Liver (tissue), 9 donors: ENCODE data around the gene SBF2. TPM values are rescaled to one million over a fixed set of nuclear protein-coding genes. Genes with fewer than 3 reads are reported as not detected.

Experiments used
- DNase-seq: peaks from one replicate; pipeline ENCODE4 v3.0.0-alpha.2; 2017; ENCODE audit warnings: low spot score
- H3K27ac ChIP-seq, 2 donors: one replicate each; pipeline ENCODE4 v1.7.0; 2013; ENCODE audit warnings: inconsistent platforms in 2 of 2, low read length in 2 of 2, control low read depth in 1 of 2, low read depth in 1 of 2, mild to moderate bottlenecking in 1 of 2
- H3K27me3 ChIP-seq, 4 donors: one replicate each; pipeline versions ENCODE4 v1.6.1 to v1.7.0; 2013; ENCODE audit warnings: low read length in 3 of 4, inconsistent platforms in 1 of 4, mild to moderate bottlenecking in 1 of 4, moderate library complexity in 1 of 4; ENCODE audit not compliant: control insufficient read depth in 4 of 4, insufficient read depth in 4 of 4
- H3K36me3 ChIP-seq, 4 donors: one replicate each; pipeline versions ENCODE4 v1.6.1 to v1.7.0; 2013; ENCODE audit warnings: low read length in 3 of 4, mild to moderate bottlenecking in 3 of 4, low read depth in 1 of 4, moderate library complexity in 1 of 4; ENCODE audit not compliant: control insufficient read depth in 4 of 4, insufficient read depth in 3 of 4
- H3K4me1 ChIP-seq, 4 donors: one replicate each; pipeline versions ENCODE4 v1.6.1 to v1.7.0; 2013; ENCODE audit warnings: low read length in 3 of 4, mild to moderate bottlenecking in 3 of 4, moderate library complexity in 1 of 4; ENCODE audit not compliant: control insufficient read depth in 4 of 4, insufficient read depth in 4 of 4
- H3K4me3 ChIP-seq, 3 donors: one replicate each; pipeline versions ENCODE4 v1.6.1 to v1.7.0; 2013; ENCODE audit warnings: low read length in 3 of 3, control low read depth in 1 of 3, low read depth in 1 of 3, mild to moderate bottlenecking in 1 of 3
- H3K9ac ChIP-seq, 2 donors: one replicate each; pipeline ENCODE4 v1.7.0; 2013; ENCODE audit warnings: low read length in 2 of 2, mild to moderate bottlenecking in 2 of 2, moderate library complexity in 2 of 2, control low read depth in 1 of 2, low read depth in 1 of 2
- H3K9me3 ChIP-seq, 4 donors: one replicate each; pipeline versions ENCODE4 v1.6.1 to v1.7.0; 2013; ENCODE audit warnings: low read length in 3 of 4; ENCODE audit not compliant: control insufficient read depth in 4 of 4
- ATF3 ChIP-seq: IDR thresholded peaks from 2 replicates; pipeline ENCODE4 v1.6.1; 2016; ENCODE audit warnings: antibody characterized with exemption
- CTCF ChIP-seq: fragments of 150-350 bp; IDR thresholded peaks from 2 replicates; pipeline ENCODE4 v1.5.1; 2017; ENCODE audit warnings: improper control_type of control experiment, low read depth, low read length; ENCODE audit not compliant: missing input control
- EGR1 ChIP-seq, 2 donors: IDR thresholded peaks; 2 replicates each; pipeline ENCODE4 v1.6.1; 2016 to 2018; ENCODE audit warnings: antibody characterized with exemption in 2 of 2, low read depth in 2 of 2
- FOXA2 ChIP-seq: IDR thresholded peaks from 2 replicates; pipeline ENCODE4 v1.6.1; 2016; ENCODE audit warnings: antibody characterized with exemption
- GABPA ChIP-seq, 2 donors: IDR thresholded peaks in 1 of 2; conservative IDR thresholded peaks in 1 of 2; 2 replicates each; pipeline ENCODE4 v1.6.1; 2016; ENCODE audit warnings: antibody characterized with exemption in 2 of 2, mild to moderate bottlenecking in 1 of 2, moderate library complexity in 1 of 2
- JUND ChIP-seq, 2 donors: IDR thresholded peaks; 2 replicates each; pipeline ENCODE4 v1.6.1; 2016; ENCODE audit warnings: antibody characterized with exemption in 2 of 2
- NR2F2 ChIP-seq: IDR thresholded peaks from 2 replicates; pipeline ENCODE4 v1.6.1; 2016; ENCODE audit warnings: antibody characterized with exemption
- RAD21 ChIP-seq, 2 donors: IDR thresholded peaks; 2 replicates each; pipeline ENCODE4 v1.6.1; 2016; ENCODE audit warnings: antibody characterized with exemption in 2 of 2, mild to moderate bottlenecking in 2 of 2
- SP1 ChIP-seq: IDR thresholded peaks from 2 replicates; pipeline ENCODE4 v1.6.1; 2018; ENCODE audit warnings: antibody characterized with exemption, mild to moderate bottlenecking
- TAF1 ChIP-seq: conservative IDR thresholded peaks from 2 replicates; pipeline ENCODE4 v1.6.1; 2016; ENCODE audit warnings: antibody characterized with exemption, mild to moderate bottlenecking
- YY1 ChIP-seq: IDR thresholded peaks from 2 replicates; pipeline ENCODE4 v1.6.1; 2016; ENCODE audit warnings: antibody characterized with exemption, mild to moderate bottlenecking
- WGBS: extraction: QIAGEN DNeasy Blood & Tissue Kit; methylation state at CpG from one replicate; pipeline ENCODE4 v1.1.7; 2013; 5-methylcytosine and 5-hydroxymethylcytosine counted together
- polyA plus RNA-seq, 2 donors: library from polyadenylated mRNA; stranded (reverse) in 1 of 2; unstranded in 1 of 2; fragments of 200-250 nt in 1 of 2; fragments of >200 nt in 1 of 2; fragmentation: Nextera tagmentation in 1 of 2; extraction: Ambion mirVana in 1 of 2; gene quantifications; one replicate each; pipeline versions ENCODE4 v1.2.1 to v1.2.3, GENCODE V29; 2013 to 2015
- total RNA-seq, 2 donors: library from RNA; depleted of rRNA; stranded (reverse); fragments of >200 nt; gene quantifications; one replicate each; pipeline ENCODE4 v1.2.3, GENCODE V29; 2014
- TF ChIP-seq, protein P1 (sequence below): IDR thresholded peaks from 2 replicates; pipeline ENCODE4 v1.6.1; 2016; ENCODE audit warnings: antibody characterized with exemption
- TF ChIP-seq, protein P2 (sequence below): IDR thresholded peaks from 2 replicates; pipeline ENCODE4 v1.6.1; 2016; ENCODE audit warnings: antibody characterized with exemption, mild to moderate bottlenecking
- donor health status: healthy.
- donor health status: healthy.
- donor health status: healthy.
- donor health status: healthy.
- donor health status: healthy.

Gene SBF2
- total and polyA plus RNA-seq, 4 donors, result 7.5 to 31.3 (median 14.7) TPM

- Histone ChIP-seq H3K27me3 (no peaks in the 10 kb centered on the region), H3K9ac (no peak overlapping the region), H3K4me1 (no peaks in the 10 kb centered on the region), H3K4me3 (no peak overlapping the region), H3K9me3 (no peaks in the 10 kb centered on the region), H3K27ac (no peak overlapping the region), H3K36me3 (peaks cover 0 to 10% (median 6%) of the 10 kb centered on the region in 4 donors)
- TF ChIP-seq RAD21 (IDR thresholded peaks at IDR 0.05) (no peak), SP1 (no peak), JUND (IDR thresholded peaks at IDR 0.05) (no peak), ATF3 (no peak)
- TF ChIP-seq, protein P1, sequence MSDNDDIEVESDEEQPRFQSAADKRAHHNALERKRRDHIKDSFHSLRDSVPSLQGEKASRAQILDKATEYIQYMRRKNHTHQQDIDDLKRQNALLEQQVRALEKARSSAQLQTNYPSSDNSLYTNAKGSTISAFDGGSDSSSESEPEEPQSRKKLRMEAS, result no peak
- WGBS, result 97% methylated on average over 2 of the region's 2 CpGs
- DNase-seq, result no peak
Measured at GRCh38 chr11:9956483-9956882, 337.5 kb downstream of the SBF2 start.

DNA sequence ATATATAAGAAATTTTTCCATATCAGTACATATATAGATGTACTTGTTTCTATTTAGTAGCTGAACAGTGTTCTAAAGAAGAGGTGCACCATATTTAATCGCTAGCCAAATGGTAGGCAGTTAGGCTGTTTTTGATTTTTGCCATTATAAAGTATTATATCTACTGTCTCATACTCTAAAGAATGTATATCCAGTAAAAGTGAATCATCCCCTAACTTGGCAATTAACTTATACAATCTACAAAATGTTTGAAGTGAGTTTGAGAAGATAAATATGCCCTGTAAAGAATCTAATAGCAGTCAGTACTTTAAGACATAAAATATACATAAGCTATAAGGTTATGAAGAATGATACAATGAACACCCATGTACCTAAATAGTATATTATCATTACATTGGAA, 338.6 kb downstream of the SBF2 start:
- TF ChIP-seq SP1, result no peak
- no peak for TF ChIP-seq TAF1
- no peak for TF ChIP-seq JUND (IDR thresholded peaks at IDR 0.05)
- Histone ChIP-seq H3K9ac (no peak overlapping the region), H3K36me3 (peaks cover 0 to 10% (median 6%) of the 10 kb centered on the region in 4 donors), H3K9me3 (no peaks in the 10 kb centered on the region), H3K27me3 (no peaks in the 10 kb centered on the region), H3K4me1 (no peaks in the 10 kb centered on the region), H3K27ac (no peak overlapping the region), H3K4me3 (no peak overlapping the region)
- no peak for DNase-seq
- 98% methylated on average over 1 of the region's 1 CpG for WGBS

DNA sequence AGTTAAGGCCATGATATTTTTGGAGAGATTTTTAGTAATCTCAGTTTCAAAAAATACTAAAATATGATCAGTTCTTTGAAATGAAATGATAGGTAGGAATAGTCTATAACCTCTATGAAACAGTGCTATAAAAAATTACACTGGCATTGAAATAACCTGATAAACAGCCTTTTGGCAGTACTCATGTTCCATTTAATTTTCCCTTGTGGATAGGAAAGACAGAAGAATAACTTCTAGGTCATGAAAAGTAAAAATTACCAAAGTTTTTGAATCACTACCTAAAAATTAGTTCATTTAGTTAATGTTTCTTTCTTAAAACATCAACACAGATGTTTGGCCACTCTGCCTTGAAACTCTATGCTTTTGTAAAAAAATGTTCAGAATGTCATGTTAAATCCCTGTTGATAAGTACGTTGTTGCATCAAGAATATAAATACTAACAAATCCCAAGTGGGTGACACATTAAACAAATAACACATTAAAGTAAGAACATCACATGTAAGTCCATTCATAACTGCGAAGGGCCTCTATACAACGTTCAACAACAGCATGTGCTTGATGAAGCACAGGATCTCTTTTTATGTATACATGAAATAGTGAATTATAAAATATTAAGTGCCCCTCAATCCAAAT, 339.9 kb downstream of the SBF2 start:
- no peaks in the 10 kb centered on the region for H3K27me3 ChIP-seq
- H3K36me3 ChIP-seq, result peaks cover 0 to 5% (median 3%) of the 10 kb centered on the region in 4 donors
- no peak for TF ChIP-seq GABPA (IDR thresholded peaks at IDR 0.05 in 1 of 2, conservative IDR thresholded peaks at IDR 0.05 in 1 of 2)
- TF ChIP-seq FOXA2, result no peak
- TF ChIP-seq SP1, result no peak
- no peak for TF ChIP-seq NR2F2
- no peak for TF ChIP-seq RAD21 (IDR thresholded peaks at IDR 0.05)
- TF ChIP-seq EGR1 (IDR thresholded peaks at IDR 0.05; ENCODE audit: low read depth in 2 of 2), result no peak
- TF ChIP-seq, protein P1, result no peak
- TF ChIP-seq CTCF, result no peak
- no peak for TF ChIP-seq YY1
- TF ChIP-seq, protein P2, sequence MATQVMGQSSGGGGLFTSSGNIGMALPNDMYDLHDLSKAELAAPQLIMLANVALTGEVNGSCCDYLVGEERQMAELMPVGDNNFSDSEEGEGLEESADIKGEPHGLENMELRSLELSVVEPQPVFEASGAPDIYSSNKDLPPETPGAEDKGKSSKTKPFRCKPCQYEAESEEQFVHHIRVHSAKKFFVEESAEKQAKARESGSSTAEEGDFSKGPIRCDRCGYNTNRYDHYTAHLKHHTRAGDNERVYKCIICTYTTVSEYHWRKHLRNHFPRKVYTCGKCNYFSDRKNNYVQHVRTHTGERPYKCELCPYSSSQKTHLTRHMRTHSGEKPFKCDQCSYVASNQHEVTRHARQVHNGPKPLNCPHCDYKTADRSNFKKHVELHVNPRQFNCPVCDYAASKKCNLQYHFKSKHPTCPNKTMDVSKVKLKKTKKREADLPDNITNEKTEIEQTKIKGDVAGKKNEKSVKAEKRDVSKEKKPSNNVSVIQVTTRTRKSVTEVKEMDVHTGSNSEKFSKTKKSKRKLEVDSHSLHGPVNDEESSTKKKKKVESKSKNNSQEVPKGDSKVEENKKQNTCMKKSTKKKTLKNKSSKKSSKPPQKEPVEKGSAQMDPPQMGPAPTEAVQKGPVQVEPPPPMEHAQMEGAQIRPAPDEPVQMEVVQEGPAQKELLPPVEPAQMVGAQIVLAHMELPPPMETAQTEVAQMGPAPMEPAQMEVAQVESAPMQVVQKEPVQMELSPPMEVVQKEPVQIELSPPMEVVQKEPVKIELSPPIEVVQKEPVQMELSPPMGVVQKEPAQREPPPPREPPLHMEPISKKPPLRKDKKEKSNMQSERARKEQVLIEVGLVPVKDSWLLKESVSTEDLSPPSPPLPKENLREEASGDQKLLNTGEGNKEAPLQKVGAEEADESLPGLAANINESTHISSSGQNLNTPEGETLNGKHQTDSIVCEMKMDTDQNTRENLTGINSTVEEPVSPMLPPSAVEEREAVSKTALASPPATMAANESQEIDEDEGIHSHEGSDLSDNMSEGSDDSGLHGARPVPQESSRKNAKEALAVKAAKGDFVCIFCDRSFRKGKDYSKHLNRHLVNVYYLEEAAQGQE, result no peak
- WGBS, result 88% methylated on average over 3 of the region's 3 CpGs
- no peak overlapping the region for H3K4me3 ChIP-seq
- H3K4me1 ChIP-seq, result no peaks in the 10 kb centered on the region
- H3K9me3 ChIP-seq, result no peaks in the 10 kb centered on the region
- DNase-seq, result no peak
- no peak overlapping the region for H3K27ac ChIP-seq
- no peak overlapping the region for H3K9ac ChIP-seq
